LNCAP (cell line): Measurements from ENCODE around the gene SLC6A8.

ENCODE experiments used
- TF ChIP-seq, protein P1 (sequence below): fragments of 450-650 bp; IDR thresholded peaks from 2 replicates; pipeline ENCODE4 v1.5.1; 2017; ENCODE audit warnings: mild to moderate bottlenecking

The SLC6A8 gene

DNA sequence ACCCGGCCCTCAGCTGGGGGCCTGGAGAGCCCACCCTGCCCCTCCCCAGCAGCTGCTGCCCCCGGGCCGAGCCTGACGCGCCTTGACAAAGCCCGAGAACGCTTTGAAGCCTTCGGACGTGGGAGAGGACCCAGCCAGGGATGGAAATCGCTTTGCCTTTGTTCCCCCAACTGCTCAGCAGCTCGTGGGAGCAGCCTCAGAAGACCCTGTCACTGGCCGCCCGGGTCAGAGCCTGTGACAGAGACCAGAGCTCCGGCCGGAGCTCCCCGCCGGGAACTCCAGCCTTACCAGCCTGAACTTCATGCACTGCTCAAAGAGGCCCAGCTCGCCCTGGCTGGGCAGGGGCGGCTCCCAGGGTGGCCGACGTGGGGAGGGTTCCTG, 2.6 kb upstream of the SLC6A8 start:
- TF ChIP-seq, protein P1, sequence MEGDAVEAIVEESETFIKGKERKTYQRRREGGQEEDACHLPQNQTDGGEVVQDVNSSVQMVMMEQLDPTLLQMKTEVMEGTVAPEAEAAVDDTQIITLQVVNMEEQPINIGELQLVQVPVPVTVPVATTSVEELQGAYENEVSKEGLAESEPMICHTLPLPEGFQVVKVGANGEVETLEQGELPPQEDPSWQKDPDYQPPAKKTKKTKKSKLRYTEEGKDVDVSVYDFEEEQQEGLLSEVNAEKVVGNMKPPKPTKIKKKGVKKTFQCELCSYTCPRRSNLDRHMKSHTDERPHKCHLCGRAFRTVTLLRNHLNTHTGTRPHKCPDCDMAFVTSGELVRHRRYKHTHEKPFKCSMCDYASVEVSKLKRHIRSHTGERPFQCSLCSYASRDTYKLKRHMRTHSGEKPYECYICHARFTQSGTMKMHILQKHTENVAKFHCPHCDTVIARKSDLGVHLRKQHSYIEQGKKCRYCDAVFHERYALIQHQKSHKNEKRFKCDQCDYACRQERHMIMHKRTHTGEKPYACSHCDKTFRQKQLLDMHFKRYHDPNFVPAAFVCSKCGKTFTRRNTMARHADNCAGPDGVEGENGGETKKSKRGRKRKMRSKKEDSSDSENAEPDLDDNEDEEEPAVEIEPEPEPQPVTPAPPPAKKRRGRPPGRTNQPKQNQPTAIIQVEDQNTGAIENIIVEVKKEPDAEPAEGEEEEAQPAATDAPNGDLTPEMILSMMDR, result no peak

DNA sequence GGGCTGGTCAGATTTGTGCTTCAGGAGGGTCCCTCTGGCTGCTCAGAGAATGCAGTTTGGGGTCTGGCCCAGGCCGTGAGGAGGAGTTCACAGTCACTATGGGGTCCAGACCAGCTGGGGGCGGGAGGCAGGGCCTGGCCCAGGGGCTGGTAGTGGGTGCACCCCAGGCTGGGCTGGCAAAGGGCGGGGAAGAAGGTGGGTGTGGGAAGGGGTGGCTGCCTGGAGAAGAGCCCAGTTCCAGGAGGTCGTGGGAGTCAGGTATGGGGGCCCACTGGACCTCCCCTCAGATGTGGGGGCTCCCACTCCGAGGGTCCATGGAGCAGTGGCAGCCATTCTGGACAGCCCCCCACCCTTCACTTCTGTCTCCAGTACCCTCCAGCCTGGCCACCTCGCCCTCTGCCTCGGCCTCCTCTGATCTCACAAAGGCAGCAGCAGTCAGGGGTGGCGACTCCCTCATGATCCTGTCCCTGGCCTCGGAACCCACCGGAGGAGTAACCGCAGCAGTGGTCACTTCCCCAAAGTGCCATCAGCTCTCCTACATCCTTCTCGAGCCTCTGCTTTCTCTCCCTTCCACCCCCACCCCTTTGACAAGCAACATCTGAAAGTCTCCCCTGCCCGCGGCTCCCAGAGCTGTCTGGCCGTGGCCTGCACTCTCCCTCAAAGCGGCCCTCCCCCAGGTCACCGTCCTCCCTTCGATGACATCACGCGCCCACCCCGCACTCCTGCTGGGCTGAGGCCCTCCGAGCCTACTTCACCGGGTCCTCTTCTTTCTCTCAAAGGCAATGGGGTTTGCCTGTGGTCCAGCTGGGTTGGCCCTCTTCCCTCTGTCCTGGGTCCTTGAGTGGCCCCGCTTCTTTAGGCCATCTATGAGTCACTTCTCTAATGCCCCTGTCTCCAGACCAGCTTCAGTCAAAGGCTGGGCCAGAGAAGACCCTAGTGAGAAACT, 1.7 kb upstream of the SLC6A8 start:
- TF ChIP-seq, protein P1, result no peak

DNA sequence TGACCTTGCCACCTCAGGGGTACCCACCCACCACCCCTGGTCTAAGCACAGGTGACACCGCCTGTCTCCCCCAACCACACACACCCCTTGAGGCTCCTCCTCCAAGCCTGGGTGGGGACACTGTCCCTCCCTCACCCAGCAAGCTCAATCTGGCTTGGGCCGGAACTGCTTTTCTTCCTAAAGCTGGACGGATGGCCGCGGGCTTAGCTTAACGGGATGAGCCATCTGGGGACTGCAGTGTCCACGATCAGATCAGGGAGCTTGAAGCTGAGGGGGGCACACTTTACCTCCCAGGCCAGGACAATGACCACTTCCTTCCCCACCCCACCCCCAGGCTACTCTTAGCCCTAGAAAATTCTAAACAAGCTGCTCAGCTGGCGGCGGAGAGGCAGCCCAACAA, 1.0 kb upstream of the SLC6A8 start:
- TF ChIP-seq, protein P1, result no peak

DNA sequence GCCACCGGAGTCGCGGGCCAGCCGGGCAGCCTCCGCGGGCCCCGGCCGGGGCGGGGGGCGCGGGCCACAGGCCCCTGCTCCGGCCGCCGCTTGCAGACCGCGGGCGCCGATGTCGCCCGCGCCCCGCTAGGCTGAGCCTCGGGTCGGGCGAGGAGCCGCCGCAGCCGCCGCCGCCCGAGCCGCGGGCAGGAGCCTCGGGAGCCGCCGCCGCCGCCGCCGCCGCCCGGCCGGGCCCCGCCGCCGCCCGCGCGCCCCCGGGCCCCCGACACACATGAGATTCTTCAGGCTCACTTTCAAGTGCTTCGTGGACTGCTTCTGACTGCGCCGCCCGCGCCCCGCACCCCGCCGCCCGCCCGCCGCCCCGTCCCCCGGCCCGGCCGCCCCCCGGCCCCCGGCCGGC, 345 bp downstream of the SLC6A8 start:
- TF ChIP-seq, protein P1, result no peak

DNA sequence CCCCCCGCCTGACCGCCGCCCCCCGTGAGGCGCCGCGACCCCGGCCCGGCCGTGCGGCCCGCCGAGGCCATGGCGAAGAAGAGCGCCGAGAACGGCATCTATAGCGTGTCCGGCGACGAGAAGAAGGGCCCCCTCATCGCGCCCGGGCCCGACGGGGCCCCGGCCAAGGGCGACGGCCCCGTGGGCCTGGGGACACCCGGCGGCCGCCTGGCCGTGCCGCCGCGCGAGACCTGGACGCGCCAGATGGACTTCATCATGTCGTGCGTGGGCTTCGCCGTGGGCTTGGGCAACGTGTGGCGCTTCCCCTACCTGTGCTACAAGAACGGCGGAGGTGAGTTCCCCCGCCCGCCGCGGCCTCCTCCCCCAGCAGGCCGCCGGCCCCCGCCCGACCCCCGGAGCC, 780 bp downstream of the SLC6A8 start:
- TF ChIP-seq, protein P1, result no peak

DNA sequence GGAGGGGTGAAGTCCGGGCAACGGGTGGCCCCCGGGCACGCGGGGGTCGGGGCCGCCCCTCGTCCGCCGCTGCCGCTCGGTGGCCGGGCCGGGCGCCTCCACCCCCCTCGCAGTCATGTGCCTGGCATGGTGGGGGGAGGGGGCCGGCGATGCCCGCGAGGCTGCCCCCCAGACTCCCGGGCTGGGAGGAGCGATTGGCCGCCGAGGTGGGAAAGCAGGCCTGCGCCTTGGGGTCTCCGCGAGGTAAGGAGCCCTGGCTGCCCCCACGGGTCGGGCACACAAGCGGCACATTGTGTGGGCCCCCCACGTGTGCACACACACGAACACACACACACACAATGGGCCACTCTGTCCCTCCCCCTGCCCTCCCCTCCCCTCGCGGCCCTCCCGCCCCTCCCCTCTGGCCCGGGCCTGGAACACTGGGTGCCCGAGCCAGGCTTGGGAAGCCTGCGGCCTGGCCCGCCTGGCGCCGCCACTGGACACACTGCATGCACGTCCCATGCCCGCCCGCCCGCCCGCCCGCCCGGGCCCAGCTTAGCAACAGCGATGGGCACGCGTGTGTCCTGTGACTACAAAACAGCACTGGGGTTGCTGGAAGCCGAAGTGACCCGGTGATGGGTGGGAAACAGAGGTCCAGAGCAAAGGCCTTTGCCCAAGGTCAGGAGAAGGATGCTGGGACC, 1.3 kb downstream of the SLC6A8 start:
- TF ChIP-seq, protein P1, result no peak

DNA sequence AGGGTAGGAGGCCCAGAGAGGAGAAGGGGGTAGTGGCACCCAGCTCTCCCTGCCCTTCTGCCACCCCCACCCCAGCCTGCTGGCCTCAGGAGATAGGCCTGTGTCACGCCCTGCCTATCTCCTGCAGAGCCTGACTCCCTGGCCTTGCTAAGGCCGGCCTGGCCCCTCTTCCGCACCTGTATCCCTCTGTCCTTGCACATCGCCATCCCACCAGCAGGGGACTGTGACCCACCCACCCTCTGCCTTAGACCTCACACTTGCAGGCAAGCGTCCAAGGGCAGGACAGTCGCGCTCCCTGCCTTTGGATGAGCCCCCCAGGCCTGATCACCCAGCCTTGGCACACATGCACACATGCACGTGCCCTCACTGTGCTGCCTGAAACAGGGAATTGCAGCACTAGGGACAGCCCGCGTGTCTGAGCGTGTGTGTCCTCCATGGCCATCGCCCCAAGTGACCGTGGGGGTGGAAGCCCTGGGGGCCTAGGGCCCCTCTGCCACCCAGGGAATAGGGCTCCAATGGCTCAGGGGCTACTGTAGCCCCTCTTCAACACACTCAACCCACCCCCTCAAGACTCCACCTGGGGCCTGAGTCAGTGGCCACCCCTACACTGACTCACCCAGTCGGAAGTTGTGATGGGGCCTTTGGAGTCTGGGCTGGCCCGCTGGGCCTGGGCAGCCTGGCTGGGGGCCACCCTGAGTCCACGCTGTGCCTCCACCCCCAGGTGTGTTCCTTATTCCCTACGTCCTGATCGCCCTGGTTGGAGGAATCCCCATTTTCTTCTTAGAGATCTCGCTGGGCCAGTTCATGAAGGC, 2.1 kb downstream of the SLC6A8 start:
- TF ChIP-seq, protein P1, result no peak
